Measurements from ENCODE around the gene FIG4.

DNA sequence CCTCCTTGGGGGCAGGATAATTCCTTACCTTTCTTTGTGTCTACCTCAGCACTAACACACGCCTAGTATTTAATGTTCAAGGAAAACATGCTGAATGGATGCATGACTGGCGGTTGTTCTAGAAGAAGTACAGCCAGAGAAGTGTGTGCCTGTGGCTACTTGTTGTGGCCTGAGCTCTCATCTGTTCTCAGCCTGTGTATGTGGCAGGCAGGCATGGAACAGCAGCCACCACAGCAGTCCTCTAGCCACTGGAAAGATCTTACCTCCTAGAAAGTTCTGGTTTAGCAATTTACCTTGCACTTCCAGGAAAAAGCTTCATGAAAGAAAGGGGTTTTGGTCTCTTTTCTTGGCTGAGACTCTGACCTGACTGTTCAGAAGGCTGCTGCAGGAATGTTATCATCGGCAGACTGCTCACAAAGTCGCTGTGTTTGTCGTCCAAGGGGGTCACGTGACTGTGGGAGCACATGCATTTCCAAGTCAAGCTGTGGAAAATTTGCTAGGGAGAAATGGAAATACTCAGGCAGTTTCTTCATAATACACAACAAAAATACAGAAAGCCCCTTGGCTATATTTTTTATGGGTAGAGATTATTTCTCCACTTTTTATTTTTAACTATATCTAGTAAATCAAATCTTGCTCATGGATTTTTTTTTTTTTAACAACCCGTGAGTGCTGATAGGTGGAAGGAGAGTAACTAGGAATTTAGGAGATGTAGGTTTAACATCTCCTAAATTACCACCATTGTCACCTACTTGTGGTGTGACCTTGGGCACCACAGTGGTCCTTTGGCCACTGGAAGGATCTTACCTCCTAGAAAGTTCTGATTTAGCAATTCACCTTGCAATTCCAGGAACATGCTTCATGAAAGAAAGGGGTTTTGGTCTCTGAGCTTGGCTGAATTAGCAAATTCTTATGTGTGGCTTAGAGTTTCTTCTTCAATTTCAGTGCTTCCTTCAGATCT lies 176.2 kb downstream of the FIG4 start:
- TF ChIP-seq POLR2A (IDR thresholded peaks at IDR 0.05; ENCODE audit: low read depth, low read length): no peak
- TF ChIP-seq, protein P1, sequence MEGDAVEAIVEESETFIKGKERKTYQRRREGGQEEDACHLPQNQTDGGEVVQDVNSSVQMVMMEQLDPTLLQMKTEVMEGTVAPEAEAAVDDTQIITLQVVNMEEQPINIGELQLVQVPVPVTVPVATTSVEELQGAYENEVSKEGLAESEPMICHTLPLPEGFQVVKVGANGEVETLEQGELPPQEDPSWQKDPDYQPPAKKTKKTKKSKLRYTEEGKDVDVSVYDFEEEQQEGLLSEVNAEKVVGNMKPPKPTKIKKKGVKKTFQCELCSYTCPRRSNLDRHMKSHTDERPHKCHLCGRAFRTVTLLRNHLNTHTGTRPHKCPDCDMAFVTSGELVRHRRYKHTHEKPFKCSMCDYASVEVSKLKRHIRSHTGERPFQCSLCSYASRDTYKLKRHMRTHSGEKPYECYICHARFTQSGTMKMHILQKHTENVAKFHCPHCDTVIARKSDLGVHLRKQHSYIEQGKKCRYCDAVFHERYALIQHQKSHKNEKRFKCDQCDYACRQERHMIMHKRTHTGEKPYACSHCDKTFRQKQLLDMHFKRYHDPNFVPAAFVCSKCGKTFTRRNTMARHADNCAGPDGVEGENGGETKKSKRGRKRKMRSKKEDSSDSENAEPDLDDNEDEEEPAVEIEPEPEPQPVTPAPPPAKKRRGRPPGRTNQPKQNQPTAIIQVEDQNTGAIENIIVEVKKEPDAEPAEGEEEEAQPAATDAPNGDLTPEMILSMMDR (conservative IDR thresholded peaks at IDR 0.05; ENCODE audit: low read depth, low read length): no peak
